SJCRH30 (cell line): Measurements from ENCODE around the gene PCBP3. TPM values are rescaled to one million over a fixed set of nuclear protein-coding genes. Genes with fewer than 3 reads are reported as not detected.
"Not testable (repeated sequence)": the region's sequence is repeated elsewhere in the genome, so short reads cannot be mapped to it uniquely, and the experiment has no call there.

ENCODE experiments used
- DNase-seq, 2 experiments: peaks; one replicate each; pipeline ENCODE4 v3.0.0-alpha.2; 2015 to 2020
- H3K27ac ChIP-seq: fragments of 250-450 bp; sonication (Bioruptor Pico); 2 replicates; pipeline ENCODE4 v1.5.1; 2020; ENCODE audit warnings: mild to moderate bottlenecking, moderate library complexity
- H3K27me3 ChIP-seq: fragments of 250-450 bp; sonication (Bioruptor Pico); 2 replicates; pipeline ENCODE4 v1.5.1; 2020; ENCODE audit warnings: mild to moderate bottlenecking, moderate library complexity
- H3K36me3 ChIP-seq: fragments of 250-450 bp; sonication (Bioruptor Pico); 2 replicates; pipeline ENCODE4 v1.5.1; 2020; ENCODE audit warnings: mild to moderate bottlenecking, moderate library complexity
- H3K4me1 ChIP-seq: fragments of 250-450 bp; sonication (Bioruptor Pico); 2 replicates; pipeline ENCODE4 v1.5.1; 2020; ENCODE audit warnings: mild to moderate bottlenecking, moderate library complexity
- H3K4me3 ChIP-seq: fragments of 250-450 bp; sonication (Bioruptor Pico); 2 replicates; pipeline ENCODE4 v1.5.1; 2020; ENCODE audit warnings: mild to moderate bottlenecking, moderate library complexity
- H3K9me3 ChIP-seq: fragments of 250-450 bp; sonication (Bioruptor Pico); replicated peaks from 2 replicates; pipeline ENCODE4 v1.5.1; 2020; ENCODE audit warnings: mild to moderate bottlenecking, moderate library complexity
- total RNA-seq: library from RNA; depleted of rRNA; stranded (reverse); fragments of >200 nt; shearing (Covaris generic); gene quantifications from 2 replicates; pipeline ENCODE4 v1.2.3, GENCODE V29; 2014

Gene PCBP3
- total RNA-seq, 1 experiment from 2014 or later: not detected

DNA sequence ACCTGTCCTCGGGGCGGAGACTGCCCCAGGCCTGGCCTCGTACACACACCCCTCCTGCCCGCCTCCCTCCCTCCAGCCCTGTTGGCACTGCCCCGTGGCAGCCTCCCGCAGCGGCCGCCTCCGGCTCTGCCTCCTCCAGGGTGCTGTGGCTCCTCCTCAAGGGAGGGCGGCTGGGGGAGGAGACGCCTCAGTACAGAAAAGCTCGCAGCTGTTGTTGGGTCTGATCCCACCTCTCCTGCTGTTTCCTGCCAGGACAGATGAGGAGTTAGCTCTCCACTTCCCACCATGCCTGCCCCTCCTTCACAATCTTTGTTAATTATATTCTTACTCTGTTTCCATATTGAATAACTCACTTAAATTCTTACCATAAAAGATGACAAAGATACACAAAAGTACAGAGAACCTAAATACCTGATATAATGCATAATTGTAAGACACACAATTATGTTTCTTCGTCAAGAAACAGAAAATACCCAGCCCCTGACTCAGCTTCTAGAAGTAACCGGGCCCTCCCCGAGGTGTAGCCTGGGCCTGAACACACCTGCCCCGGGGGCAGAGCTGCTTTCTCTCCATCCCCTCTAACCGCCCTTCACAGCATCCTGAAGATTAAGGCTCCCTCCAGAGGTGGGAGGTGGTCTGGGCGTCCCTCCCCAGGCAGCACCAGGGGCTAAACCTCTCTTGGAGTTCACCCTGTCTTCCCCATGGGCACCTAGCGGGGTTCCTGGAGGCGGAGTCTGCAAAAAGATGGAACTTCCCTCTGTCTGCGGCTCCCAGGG lies 307.4 kb downstream of the PCBP3 start:
- H3K9me3 ChIP-seq: no peaks in the 10 kb centered on the region
- DNase-seq: peak; percentile 81 to 89
- H3K27ac ChIP-seq: peak overlapping the region; percentile 21; the same call in 1 of the 2 replicates
- peak overlapping the region; percentile 21 for H3K4me3 ChIP-seq
- H3K36me3 ChIP-seq: no peaks in the 10 kb centered on the region
- no peaks in the 10 kb centered on the region for H3K27me3 ChIP-seq
- no peaks in the 10 kb centered on the region; the same call in 1 of the 2 replicates for H3K4me1 ChIP-seq

DNA sequence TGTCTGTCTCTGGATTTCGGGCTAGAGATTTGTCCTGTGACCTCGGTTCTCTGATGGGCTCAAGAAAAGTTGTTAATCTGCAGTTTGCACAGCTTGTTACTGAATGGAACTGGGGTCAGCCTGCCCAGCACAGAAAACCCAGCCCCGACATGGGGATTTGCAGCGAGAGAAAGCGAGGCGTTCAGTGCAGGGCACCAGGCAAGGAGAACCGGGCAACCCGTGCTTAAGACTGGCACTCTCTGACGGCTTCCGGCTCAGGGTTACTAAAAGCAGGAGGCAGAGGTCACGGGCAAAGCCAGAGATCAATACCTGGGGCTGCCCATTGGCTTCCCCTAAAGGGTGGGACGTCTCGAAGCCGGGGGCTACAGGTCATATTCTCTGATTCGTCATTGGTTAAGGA lies 308.2 kb downstream of the PCBP3 start:
- no peaks in the 10 kb centered on the region; the same call in 1 of the 2 replicates for H3K4me1 ChIP-seq
- H3K4me3 ChIP-seq: no peak overlapping the region
- no peaks in the 10 kb centered on the region for H3K9me3 ChIP-seq
- H3K27me3 ChIP-seq: no peaks in the 10 kb centered on the region
- H3K36me3 ChIP-seq: no peaks in the 10 kb centered on the region
- DNase-seq: no peak
- no peak overlapping the region for H3K27ac ChIP-seq

DNA sequence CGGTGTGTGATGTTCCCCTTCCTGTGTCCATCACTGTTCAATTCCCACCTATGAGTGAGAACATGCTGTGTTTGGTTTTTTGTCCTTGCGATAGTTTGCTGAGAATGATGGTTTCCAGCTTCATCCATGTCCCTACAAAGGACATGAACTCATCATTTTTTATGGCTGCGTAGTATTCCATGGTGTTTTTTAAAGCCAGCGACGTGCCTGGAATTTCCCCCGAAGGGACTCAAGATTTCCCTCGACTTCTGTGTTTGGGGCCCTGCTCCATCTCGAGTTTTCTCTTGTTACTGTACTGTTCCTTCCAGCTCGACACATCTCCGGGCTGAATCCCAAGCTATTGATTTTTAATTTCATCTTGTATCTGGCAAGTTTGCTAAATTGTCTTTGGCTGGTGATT lies 309.0 kb downstream of the PCBP3 start:
- H3K9me3 ChIP-seq, H3K27ac ChIP-seq, H3K36me3 ChIP-seq, DNase-seq, H3K4me1 ChIP-seq, H3K4me3 ChIP-seq, H3K27me3 ChIP-seq: not testable (repeated sequence)

DNA sequence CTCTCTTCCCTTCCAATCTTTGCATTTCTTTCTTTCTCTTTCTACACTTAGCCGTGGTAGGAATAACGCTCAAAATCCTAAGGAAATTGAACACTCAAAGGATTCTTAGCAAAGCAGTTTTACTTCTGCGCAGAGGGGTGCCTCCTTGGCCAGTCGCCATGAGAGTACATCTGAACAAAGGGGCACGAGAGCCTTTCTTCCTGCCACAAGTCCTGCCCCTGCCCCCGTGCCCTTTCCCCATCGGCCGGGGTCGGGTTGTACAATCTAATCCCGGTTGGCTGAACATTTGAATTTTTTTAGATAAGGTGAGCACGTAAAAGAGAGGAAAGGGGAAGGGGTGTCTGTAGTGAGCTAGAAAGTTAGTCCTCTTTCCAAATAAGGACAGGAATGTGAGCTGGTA lies 309.4 kb downstream of the PCBP3 start:
- no peak overlapping the region for H3K4me3 ChIP-seq
- H3K9me3 ChIP-seq: no peaks in the 10 kb centered on the region
- H3K4me1 ChIP-seq: no peaks in the 10 kb centered on the region; the same call in 1 of the 2 replicates
- H3K27me3 ChIP-seq: no peaks in the 10 kb centered on the region
- H3K27ac ChIP-seq: no peak overlapping the region
- no peak for DNase-seq
- no peaks in the 10 kb centered on the region for H3K36me3 ChIP-seq

DNA sequence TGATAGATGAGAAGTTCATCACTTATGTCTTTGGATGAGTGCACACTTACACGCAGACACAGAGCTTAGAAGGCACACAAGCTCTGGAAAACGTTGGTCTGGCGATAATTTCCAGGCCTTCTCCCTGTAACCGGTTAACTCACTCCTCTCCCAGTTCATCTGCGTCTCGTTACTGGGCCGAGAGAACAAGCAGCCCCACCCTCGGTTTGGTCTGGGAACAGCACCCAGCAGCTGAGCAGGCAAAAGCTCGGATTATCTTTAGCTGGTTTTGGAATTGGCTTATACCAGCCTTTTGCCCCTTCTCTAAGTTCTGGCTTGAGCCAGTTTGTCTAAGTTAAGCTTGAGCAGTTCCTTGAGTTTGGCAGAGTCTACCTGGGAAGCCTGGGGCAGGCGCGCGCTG lies 310.7 kb downstream of the PCBP3 start:
- H3K9me3 ChIP-seq: no peaks in the 10 kb centered on the region
- no peaks in the 10 kb centered on the region for H3K36me3 ChIP-seq
- no peak overlapping the region for H3K27ac ChIP-seq
- no peak for DNase-seq
- no peaks in the 10 kb centered on the region for H3K27me3 ChIP-seq
- H3K4me3 ChIP-seq: no peak overlapping the region
- H3K4me1 ChIP-seq: no peaks in the 10 kb centered on the region; the same call in 1 of the 2 replicates

DNA sequence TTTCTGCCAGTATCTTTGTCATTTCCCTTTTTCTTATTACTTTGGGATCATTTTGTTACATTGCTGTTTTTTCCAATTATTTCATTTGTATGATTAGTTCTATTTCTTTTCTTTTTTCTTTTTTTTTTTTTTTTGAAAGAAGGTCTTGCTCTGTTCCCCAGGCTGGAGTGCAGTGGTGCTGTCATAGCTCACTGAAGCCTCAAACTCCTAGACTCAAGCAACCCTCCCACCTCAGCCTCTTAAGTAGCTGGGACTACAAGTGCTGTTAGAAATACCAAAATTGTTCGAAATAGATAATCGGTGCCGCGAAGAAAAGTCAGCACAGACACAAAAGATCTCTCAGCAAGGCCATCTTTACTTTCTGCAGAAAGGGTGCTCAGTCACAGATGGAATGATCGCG lies 311.4 kb downstream of the PCBP3 start:
- Histone ChIP-seq H3K27ac (no peak overlapping the region), H3K4me1 (no peaks in the 10 kb centered on the region; the same call in 1 of the 2 replicates), H3K36me3 (no peaks in the 10 kb centered on the region), H3K9me3 (no peaks in the 10 kb centered on the region), H3K4me3 (no peak overlapping the region), H3K27me3 (no peaks in the 10 kb centered on the region)
- no peak for DNase-seq

DNA sequence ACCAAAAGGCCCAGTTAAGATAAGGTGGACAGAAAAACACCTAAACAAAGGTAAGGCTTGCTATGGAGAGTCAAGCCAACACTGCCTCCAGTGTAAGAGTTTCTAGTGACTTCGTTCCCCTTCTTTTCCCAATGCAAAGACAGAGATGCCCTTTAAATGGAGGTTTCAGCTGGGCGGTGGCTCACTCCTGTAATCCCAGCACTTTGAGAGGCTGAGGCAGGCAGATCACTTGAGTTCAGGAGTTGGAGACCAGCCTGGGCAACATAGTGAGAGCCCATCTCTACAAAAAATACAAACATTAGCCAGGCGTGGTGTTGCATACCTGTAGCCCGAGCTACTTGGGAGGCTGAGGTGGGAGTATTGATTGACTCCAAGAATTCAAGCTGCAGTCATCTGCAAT lies 314.0 kb downstream of the PCBP3 start:
- Histone ChIP-seq H3K27ac (no peak overlapping the region), H3K36me3 (no peaks in the 10 kb centered on the region)

DNA sequence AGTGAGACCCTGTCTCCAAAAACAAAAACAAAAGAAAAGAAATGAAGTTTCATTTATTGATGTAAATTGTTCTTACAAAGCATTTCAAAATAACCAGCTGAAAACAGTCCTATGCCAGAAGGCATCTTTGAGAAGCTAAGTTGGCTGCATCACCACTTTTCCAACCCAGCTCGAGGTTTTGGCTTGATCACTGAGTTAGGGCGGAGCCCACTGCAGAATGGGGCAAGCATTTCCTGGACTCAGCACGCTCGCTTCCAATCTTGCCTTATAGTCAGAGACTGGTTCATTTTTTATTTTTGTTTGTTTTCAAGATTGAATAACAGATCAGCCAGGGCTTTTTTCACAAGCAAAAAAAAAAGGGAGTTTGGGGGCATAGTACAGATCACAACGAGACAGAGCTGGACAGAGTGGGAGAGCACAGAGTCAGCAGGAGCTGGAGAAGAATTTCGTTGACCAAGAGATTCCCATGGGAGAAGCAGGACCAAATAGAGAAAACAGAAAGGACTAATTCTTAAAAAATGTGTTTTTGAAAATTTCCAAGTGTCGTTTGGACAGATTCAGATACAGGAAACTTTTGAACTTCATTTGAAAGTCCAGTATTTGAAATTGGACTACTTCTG lies 314.6 kb downstream of the PCBP3 start:
- Histone ChIP-seq H3K27ac (no peak overlapping the region), H3K4me3 (no peak overlapping the region), H3K4me1 (no peaks in the 10 kb centered on the region), H3K9me3 (no peaks in the 10 kb centered on the region), H3K27me3 (no peaks in the 10 kb centered on the region), H3K36me3 (no peaks in the 10 kb centered on the region)
- no peak for DNase-seq

More for the DNA sequence above, 314.0 kb downstream of the PCBP3 start:
- no peak overlapping the region for H3K4me3 ChIP-seq
- no peaks in the 10 kb centered on the region for H3K9me3 ChIP-seq
- no peaks in the 10 kb centered on the region for H3K27me3 ChIP-seq
- DNase-seq: no peak
- H3K4me1 ChIP-seq: no peaks in the 10 kb centered on the region

DNA sequence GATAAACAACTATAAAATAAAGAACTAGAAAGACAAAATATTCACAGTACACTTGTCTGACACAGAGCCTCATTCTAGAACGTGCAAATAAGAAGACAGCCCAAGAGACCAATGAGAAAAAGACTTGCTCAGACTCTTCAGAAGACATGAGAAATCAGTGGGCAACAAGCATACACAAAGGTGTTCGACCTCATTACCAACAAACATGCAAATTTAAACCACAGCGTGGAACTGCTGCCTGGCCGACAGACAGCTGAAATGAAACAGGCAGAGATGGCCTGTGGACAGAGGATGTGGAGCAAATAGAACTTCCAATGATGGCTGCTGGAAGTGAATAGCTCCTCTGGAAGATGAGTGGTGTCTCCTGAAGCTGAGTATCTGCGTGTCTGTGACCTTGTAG lies 315.7 kb downstream of the PCBP3 start:
- H3K4me3 ChIP-seq: no peak overlapping the region
- DNase-seq: no peak
- no peak overlapping the region for H3K27ac ChIP-seq
- H3K4me1 ChIP-seq: no peaks in the 10 kb centered on the region
- H3K36me3 ChIP-seq: no peaks in the 10 kb centered on the region
- no peaks in the 10 kb centered on the region for H3K27me3 ChIP-seq
- no peaks in the 10 kb centered on the region for H3K9me3 ChIP-seq

DNA sequence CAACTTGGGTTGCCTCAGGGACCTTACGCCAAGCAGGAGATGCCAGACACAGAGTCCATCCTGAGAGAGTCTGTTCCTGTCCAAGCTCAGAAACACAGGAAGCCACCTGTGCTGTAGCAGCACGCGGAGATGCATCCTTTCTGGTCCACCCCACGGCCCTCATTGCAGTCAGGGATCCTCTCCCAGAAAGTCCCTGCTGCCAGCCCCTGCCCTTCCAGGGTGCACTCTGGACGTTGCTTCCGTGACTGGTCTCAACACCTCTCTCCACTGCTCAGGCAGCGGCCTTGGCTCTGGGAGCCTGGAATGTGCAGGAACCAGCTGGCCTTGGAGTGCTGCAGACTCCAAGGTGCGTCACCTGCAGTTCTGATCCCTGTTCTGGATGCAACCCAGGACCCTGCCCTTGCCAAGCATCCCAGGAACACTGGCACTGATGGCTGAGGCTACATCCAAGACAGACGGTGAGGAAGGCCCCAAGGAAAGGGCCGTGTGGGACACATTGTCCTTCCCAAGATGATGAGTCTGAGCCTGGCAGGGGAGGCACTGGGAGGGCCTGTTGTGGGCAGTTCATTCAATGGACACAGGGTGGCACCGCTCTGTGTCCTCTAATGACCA lies 316.4 kb downstream of the PCBP3 start:
- Histone ChIP-seq H3K4me1 (no peaks in the 10 kb centered on the region), H3K27ac (no peak overlapping the region), H3K4me3 (no peak overlapping the region), H3K27me3 (no peaks in the 10 kb centered on the region), H3K9me3 (no peaks in the 10 kb centered on the region), H3K36me3 (no peaks in the 10 kb centered on the region)
- no peak for DNase-seq

DNA sequence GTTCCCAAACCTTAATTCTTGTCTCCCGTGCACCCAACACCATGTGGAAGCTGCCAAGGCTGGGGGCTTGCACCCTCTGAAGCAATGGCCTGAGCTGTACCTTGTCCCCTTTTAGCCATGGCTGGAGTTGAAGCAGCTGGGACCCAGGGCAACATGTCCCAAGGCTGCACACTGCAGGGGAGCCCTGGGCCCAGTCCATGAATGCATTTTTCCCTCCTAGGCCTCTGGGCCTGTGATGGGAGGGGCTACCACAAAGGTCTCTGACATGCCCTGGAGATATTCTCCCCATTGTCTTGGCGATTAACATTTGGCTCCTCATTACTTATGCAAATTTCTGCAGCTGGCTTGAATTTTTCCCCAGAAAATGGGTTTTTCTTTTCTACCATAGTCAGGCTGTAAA lies 317.9 kb downstream of the PCBP3 start:
- not testable (repeated sequence) for H3K27me3 ChIP-seq

DNA sequence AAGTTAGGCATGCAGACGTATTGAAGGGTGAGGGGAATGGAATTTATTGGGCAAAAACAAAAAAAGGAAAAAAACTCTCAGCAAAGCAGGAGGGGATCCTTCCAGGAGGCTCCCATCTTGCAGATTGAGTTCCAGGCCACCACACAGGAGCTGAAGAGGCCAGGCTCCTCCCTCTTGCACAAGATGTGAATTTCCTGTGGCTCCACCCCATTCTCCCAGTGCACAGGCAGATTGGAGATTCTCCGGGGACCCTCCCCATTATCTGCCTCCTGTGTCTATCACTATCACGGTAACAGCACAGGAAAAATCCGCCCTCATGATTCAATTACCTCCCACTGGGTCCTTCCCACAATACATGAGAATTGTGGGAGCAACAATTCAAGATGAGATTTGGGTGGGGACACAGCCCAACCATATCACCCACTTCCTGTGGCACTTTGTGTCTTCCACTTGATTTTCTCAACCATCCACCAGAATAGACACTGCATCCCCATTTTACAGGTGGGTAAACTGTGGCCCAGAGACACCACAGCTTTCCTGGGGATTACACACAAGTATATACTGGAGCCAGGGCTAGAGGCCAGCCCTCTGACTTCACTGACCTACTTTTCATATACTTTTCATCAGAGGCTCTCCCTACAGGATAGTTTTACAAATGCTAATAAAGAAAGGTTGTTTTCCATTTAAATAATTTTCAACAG lies 319.2 kb downstream of the PCBP3 start:
- Histone ChIP-seq H3K4me1 (no peaks in the 10 kb centered on the region), H3K4me3 (no peak overlapping the region), H3K36me3 (no peaks in the 10 kb centered on the region), H3K27me3 (no peaks in the 10 kb centered on the region), H3K27ac (no peak overlapping the region), H3K9me3 (no peaks in the 10 kb centered on the region)
- no peak for DNase-seq

More for the DNA sequence above, 317.9 kb downstream of the PCBP3 start:
- not testable (repeated sequence) for H3K4me1 ChIP-seq, H3K4me3 ChIP-seq, H3K36me3 ChIP-seq, H3K27ac ChIP-seq, DNase-seq, H3K9me3 ChIP-seq

DNA sequence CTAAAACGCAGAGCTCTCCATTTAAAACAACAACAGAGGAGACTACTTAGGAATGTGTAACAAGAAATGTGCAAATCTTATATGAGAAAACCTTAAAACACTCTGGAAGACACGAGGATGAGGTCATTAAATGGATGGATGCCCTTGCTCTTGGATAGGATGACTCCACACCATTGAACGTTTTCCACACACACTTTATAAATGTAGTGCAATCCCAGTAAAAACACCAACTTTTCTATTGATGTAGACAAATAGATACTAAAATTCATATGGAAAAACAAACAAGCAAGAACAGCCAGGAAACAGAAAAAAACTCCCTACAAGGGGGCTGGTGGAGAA lies 319.7 kb downstream of the PCBP3 start:
- H3K4me1 ChIP-seq: no peaks in the 10 kb centered on the region
- DNase-seq: no peak
- no peaks in the 10 kb centered on the region for H3K27me3 ChIP-seq
- no peak overlapping the region for H3K4me3 ChIP-seq
- no peaks in the 10 kb centered on the region for H3K9me3 ChIP-seq
- no peak overlapping the region for H3K27ac ChIP-seq
- H3K36me3 ChIP-seq: no peaks in the 10 kb centered on the region

DNA sequence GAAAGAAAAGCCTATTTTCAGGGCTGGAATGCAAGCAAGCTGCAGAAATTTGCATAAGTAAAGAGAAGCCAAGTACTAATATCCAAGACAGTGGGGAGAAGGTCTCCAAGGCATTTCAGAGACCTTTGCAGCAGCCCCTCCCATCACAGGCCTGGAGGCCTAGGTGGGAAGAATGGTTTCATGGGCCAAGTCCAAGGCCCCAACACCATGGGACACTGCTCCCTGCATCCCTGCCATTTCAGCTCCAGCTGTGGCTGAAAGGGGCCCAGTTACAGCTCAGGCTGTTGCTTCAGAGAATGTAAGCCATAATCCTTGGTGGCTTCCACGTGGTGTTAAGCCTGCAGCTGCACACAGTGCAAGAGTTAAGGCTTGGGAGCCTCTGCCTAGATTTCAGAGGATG lies 321.1 kb downstream of the PCBP3 start:
- Histone ChIP-seq H3K27me3 (no peaks in the 10 kb centered on the region), H3K27ac (no peak overlapping the region), H3K4me1 (no peaks in the 10 kb centered on the region), H3K9me3 (no peaks in the 10 kb centered on the region), H3K36me3 (no peaks in the 10 kb centered on the region), H3K4me3 (no peak overlapping the region)
- no peak for DNase-seq
